A549 (cell line): ENCODE data around the gene XIST. TPM values are rescaled to one million over a fixed set of nuclear protein-coding genes. Genes with fewer than 3 reads are reported as not detected.
A peak's percentile ranks its signal among the peaks of the same experiment; 100 is the strongest.

Experiments used
- ATAC-seq, 2 experiments: fragments of 200-7000 bp in 1 of 2; fragments of >200 bp in 1 of 2; cut with Nextera tagmentation in 1 of 2; cut with Tn5 transposase in 1 of 2; 3 replicates each; pipeline versions ENCODE4 v1.8.0 to v1.9.1; 2018 to 2020; ENCODE audit warnings: mild to moderate bottlenecking in 1 of 2, moderate library complexity in 1 of 2
- CTCF ChIA-PET: fragments of 300-600 bp; sonication (Branson Sonifier 250); formaldehyde crosslinking; extraction: SDS; loops from one replicate; lab custom pipeline; 2021; ENCODE audit warnings: antibody characterized with exemption, inconsistent platforms; lab: Yijun Ruan, JAX
- POLR2A ChIA-PET: fragments of 350-600 bp; formaldehyde crosslinking; extraction: SDS; loops from one replicate; lab custom pipeline; 2021; ENCODE audit warnings: antibody characterized with exemption, inconsistent platforms; lab: Yijun Ruan, JAX
- DNase-seq, 2 experiments: peaks; one replicate each; pipeline versions ENCODE4 v3.0.0 to v3.0.0-alpha.2; 2011 to 2016; ENCODE audit warnings: low read depth in 1 of 2, low spot score in 1 of 2
- FAIRE-seq: peaks from 2 replicates; lab custom pipeline; 2011; peaks lifted over from hg19 to GRCh38; lab: Jason Lieb, UNC
- H3K27ac ChIP-seq, 2 experiments: fragments of >200 bp; sonication (Bioruptor Twin); formaldehyde crosslinking; 3 replicates each; pipeline ENCODE4 v1.5.1; 2016 to 2017
- H3K4me1 ChIP-seq: fragments of >200 bp; sonication (Bioruptor Twin); formaldehyde crosslinking; 3 replicates; pipeline ENCODE4 v1.6.1; 2016
- H3K4me2 ChIP-seq: fragments of >200 bp; sonication (Bioruptor Twin); formaldehyde crosslinking; 3 replicates; pipeline ENCODE4 v1.6.1; 2016
- H3K4me3 ChIP-seq: fragments of >200 bp; sonication (Bioruptor Twin); formaldehyde crosslinking; 3 replicates; pipeline ENCODE4 v1.5.1; 2016
- H3K9me3 ChIP-seq: fragments of >200 bp; sonication (Bioruptor Twin); formaldehyde crosslinking; 3 replicates; pipeline ENCODE4 v1.6.1; 2016
- ATOH8 ChIP-seq: fragments of 250-450 bp; sonication (Bioruptor Pico); IDR thresholded peaks from 2 replicates; pipeline ENCODE4 v1.5.0; 2020; ENCODE audit warnings: low read depth, mild to moderate bottlenecking, moderate library complexity
- BCL3 ChIP-seq: fragments of >200 bp; sonication (Bioruptor Twin); formaldehyde crosslinking; IDR thresholded peaks from 3 replicates; pipeline ENCODE4 v1.6.1; 2016
- CBX8 ChIP-seq: fragments of 200-600 bp; sonication (generic); IDR thresholded peaks from 2 replicates; pipeline ENCODE4 v1.6.1; 2016
- CHD4 ChIP-seq: fragments of 200-600 bp; sonication (generic); IDR thresholded peaks from 2 replicates; pipeline ENCODE4 v1.6.1; 2016; ENCODE audit warnings: antibody characterized with exemption, mild to moderate bottlenecking, borderline replicate concordance
- E2F6 ChIP-seq: IDR thresholded peaks from 2 replicates; pipeline ENCODE4 v1.6.1; 2012; ENCODE audit warnings: low read depth, borderline replicate concordance
- FOSB ChIP-seq: fragments of 250-450 bp; sonication (Bioruptor Pico); IDR thresholded peaks from 2 replicates; pipeline ENCODE4 v1.5.0; 2020; ENCODE audit warnings: mild to moderate bottlenecking, moderate library complexity
- FOSL2 ChIP-seq, 2 experiments: fragments of 450-650 bp in 1 of 2; fragments of >200 bp in 1 of 2; sonication (Bioruptor Twin) in 1 of 2; formaldehyde crosslinking; IDR thresholded peaks; 2 replicates each; pipeline versions ENCODE4 v1.5.0 to v1.6.1; 2016 to 2020; ENCODE audit warnings: mild to moderate bottlenecking in 1 of 2, moderate library complexity in 1 of 2
- FOXS1 ChIP-seq: fragments of 250-450 bp; sonication (Bioruptor Pico); IDR thresholded peaks from 2 replicates; pipeline ENCODE4 v1.5.0; 2020; ENCODE audit warnings: mild to moderate bottlenecking, moderate library complexity
- HOXB5 ChIP-seq: fragments of 250-450 bp; sonication (Bioruptor Pico); IDR thresholded peaks from 2 replicates; pipeline ENCODE4 v1.5.0; 2020; ENCODE audit warnings: mild to moderate bottlenecking, moderate library complexity
- MYC ChIP-seq: IDR thresholded peaks from 2 replicates; pipeline ENCODE4 v1.6.1; 2012; ENCODE audit warnings: mild to moderate bottlenecking, inconsistent platforms, low read length, improper control_type of control experiment, borderline replicate concordance
- NFE2L2 ChIP-seq: fragments of 150-350 bp; conservative IDR thresholded peaks from 2 replicates; pipeline ENCODE4 v1.6.1; 2014; ENCODE audit warnings: low read length
- NR3C1 ChIP-seq: fragments of >200 bp; sonication (Bioruptor Twin); formaldehyde crosslinking; IDR thresholded peaks from 3 replicates; pipeline ENCODE4 v1.6.1; 2017
- POLR2A ChIP-seq: IDR thresholded peaks from 2 replicates; pipeline ENCODE4 v1.6.1; 2012; ENCODE audit warnings: mild to moderate bottlenecking, low read length
- POLR2AphosphoS2 ChIP-seq: conservative IDR thresholded peaks from 2 replicates; pipeline ENCODE4 v1.6.1; 2012; ENCODE audit warnings: low read length, improper control_type of control experiment, inconsistent platforms
- RCOR1 ChIP-seq: fragments of 150-350 bp; IDR thresholded peaks from 2 replicates; pipeline ENCODE4 v1.6.1; 2014; ENCODE audit warnings: antibody characterized with exemption, low read length, low read depth
- REST ChIP-seq: fragments of 200-600 bp; sonication (generic); IDR thresholded peaks from 2 replicates; pipeline ENCODE4 v1.6.1; 2016; ENCODE audit warnings: antibody characterized with exemption, mild to moderate bottlenecking, moderate library complexity
- RNF2 ChIP-seq: fragments of 200-600 bp; sonication (generic); IDR thresholded peaks from 2 replicates; pipeline ENCODE4 v1.6.1; 2016; ENCODE audit warnings: low read depth, mild to moderate bottlenecking, antibody characterized with exemption, moderate library complexity, borderline replicate concordance
- SREBF2 ChIP-seq: fragments of 450-650 bp; IDR thresholded peaks from 2 replicates; pipeline ENCODE4 v1.6.1; 2014; ENCODE audit warnings: mild to moderate bottlenecking, moderate library complexity
- TP53 ChIP-seq: fragments of 250-450 bp; sonication (Bioruptor Pico); IDR thresholded peaks from 2 replicates; pipeline ENCODE4 v1.5.0; 2021; ENCODE audit warnings: mild to moderate bottlenecking, moderate library complexity
- ZC3H11A ChIP-seq: fragments of 450-650 bp; IDR thresholded peaks from 2 replicates; pipeline ENCODE4 v1.6.1; 2014; ENCODE audit warnings: antibody characterized with exemption, mild to moderate bottlenecking
- ZSCAN20 ChIP-seq: fragments of 250-450 bp; sonication (Bioruptor Pico); IDR thresholded peaks from 2 replicates; pipeline ENCODE4 v1.8.0; 2022; ENCODE audit warnings: mild to moderate bottlenecking, moderate library complexity
- WGBS: methylation state at CpG from one replicate; pipeline ENCODE4 v1.1.6; 2017; ENCODE audit errors: missing lambda C conversion rate; 5-methylcytosine and 5-hydroxymethylcytosine counted together
- polyA plus RNA-seq, 4 experiments: library from polyadenylated mRNA; depleted of rRNA in 3 of 4; stranded (reverse); fragments of >200 nt; fragmentation: RNase III in 1 of 4; extraction: RNeasy Plus Mini Kit Qiagen cat#74134 plus additional on column Dnase treatment in 1 of 4; gene quantifications; 2 replicates in 3 of 4; 3 replicates in 1 of 4; pipeline ENCODE4 v1.2.3, GENCODE V29; 2011 to 2017
- TF ChIP-seq, protein P1 (sequence below): fragments of 150-350 bp; IDR thresholded peaks from 2 replicates; pipeline ENCODE4 v1.6.1; 2014; ENCODE audit warnings: low read depth, mild to moderate bottlenecking, low read length
- TF ChIP-seq, protein P2 (sequence below): fragments of >200 bp; sonication (Bioruptor Twin); formaldehyde crosslinking; IDR thresholded peaks from 2 replicates; pipeline ENCODE4 v1.6.1; 2016
- TF ChIP-seq, protein P3 (sequence below): IDR thresholded peaks from 2 replicates; pipeline ENCODE4 v1.6.1; 2012

The XIST gene
- polyA plus RNA-seq, 2 of the 4 experiments (the other 2 are of a cell fraction): 0.19 TPM; not detected in 1

GRCh38 chrX:73842541-73843234 is 9.8 kb downstream of the XIST start:
- no peak overlapping the region for H3K4me3 ChIP-seq
- WGBS: 28% methylated on average over 4 of the region's 4 CpGs
- ATAC-seq: no peak
- TF ChIP-seq, protein P1, sequence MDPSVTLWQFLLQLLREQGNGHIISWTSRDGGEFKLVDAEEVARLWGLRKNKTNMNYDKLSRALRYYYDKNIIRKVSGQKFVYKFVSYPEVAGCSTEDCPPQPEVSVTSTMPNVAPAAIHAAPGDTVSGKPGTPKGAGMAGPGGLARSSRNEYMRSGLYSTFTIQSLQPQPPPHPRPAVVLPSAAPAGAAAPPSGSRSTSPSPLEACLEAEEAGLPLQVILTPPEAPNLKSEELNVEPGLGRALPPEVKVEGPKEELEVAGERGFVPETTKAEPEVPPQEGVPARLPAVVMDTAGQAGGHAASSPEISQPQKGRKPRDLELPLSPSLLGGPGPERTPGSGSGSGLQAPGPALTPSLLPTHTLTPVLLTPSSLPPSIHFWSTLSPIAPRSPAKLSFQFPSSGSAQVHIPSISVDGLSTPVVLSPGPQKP: no peak
- TF ChIP-seq, protein P2, sequence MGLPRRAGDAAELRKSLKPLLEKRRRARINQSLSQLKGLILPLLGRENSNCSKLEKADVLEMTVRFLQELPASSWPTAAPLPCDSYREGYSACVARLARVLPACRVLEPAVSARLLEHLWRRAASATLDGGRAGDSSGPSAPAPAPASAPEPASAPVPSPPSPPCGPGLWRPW: no peak
- no peak for TF ChIP-seq MYC
- no peak for TF ChIP-seq ATOH8
- TF ChIP-seq CBX8: no peak
- no peak for TF ChIP-seq CHD4
- TF ChIP-seq REST: no peak
- TF ChIP-seq HOXB5 (CRISPR knock-in tag): no peak
- TF ChIP-seq E2F6: no peak
- no peak for TF ChIP-seq BCL3
- TF ChIP-seq FOSB (CRISPR knock-in tag): no peak
- TF ChIP-seq POLR2AphosphoS2: no peak
- no peak for TF ChIP-seq FOXS1 (CRISPR knock-in tag)
- TF ChIP-seq TP53: no peak
- H3K27ac ChIP-seq: no peak overlapping the region
- ChIA-PET CTCF (no interaction called here), POLR2A (no interaction called here)
- H3K4me1 ChIP-seq: no peaks in the 10 kb centered on the region
- no peak overlapping the region for H3K4me2 ChIP-seq
- DNase-seq: no peak
- no peak for FAIRE-seq
- H3K9me3 ChIP-seq: no peaks in the 10 kb centered on the region

DNA sequence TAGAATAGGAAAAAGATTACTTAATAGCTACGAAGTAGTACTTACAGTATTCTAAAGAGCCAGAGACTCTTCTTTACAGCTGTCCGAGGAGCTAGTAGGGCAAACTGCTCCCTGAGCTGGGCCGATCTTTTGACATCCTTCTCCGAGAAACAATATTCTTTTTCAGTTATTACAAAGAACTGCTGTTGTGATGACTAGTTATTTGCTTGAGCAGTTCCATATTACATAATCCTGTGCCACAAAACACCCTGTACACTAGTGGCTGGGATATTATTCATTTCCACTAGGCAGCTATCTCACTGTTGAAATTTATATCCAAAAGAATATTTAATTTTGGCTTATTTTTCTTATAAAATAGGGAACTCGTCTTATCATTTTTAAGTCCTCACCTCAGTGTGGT is 11.2 kb downstream of the XIST start:
- H3K4me1 ChIP-seq: no peaks in the 10 kb centered on the region
- no peaks in the 10 kb centered on the region for H3K9me3 ChIP-seq
- TF ChIP-seq NR3C1: no peak
- TF ChIP-seq POLR2A: no peak
- TF ChIP-seq SREBF2: no peak
- no peak for TF ChIP-seq ZC3H11A
- TF ChIP-seq RCOR1: no peak
- TF ChIP-seq NFE2L2: no peak
- TF ChIP-seq, protein P3, sequence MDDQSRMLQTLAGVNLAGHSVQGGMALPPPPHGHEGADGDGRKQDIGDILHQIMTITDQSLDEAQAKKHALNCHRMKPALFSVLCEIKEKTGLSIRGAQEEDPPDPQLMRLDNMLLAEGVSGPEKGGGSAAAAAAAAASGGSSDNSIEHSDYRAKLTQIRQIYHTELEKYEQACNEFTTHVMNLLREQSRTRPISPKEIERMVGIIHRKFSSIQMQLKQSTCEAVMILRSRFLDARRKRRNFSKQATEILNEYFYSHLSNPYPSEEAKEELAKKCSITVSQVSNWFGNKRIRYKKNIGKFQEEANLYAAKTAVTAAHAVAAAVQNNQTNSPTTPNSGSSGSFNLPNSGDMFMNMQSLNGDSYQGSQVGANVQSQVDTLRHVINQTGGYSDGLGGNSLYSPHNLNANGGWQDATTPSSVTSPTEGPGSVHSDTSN: no peak
- no peak for TF ChIP-seq RNF2
- no peak for TF ChIP-seq FOSL2 (IDR thresholded peaks at IDR 0.05)
- TF ChIP-seq FOSL2 (CRISPR knock-in tag; IDR thresholded peaks at IDR 0.05): no peak
- TF ChIP-seq ZSCAN20: no peak
- TF ChIP-seq, all 56 proteins: peak for 0
- CTCF ChIA-PET: interaction anchor here (1.9 kb wide), 1 partner anchor 14 kb away, joined by 5 read pairs; no protein-coding TSS in a partner anchor
- DNase-seq: no peak
- Histone ChIP-seq H3K4me3 (no peak overlapping the region), H3K27ac (no peak overlapping the region), H3K4me2 (no peak overlapping the region)
- POLR2A ChIA-PET: no interaction called here
- FAIRE-seq: peak; percentile 76
- 20% methylated on average over 5 of the region's 5 CpGs for WGBS
- ATAC-seq: no peak
